ENCODE measurements around the gene CCDC167.

GRCh38 chr6:37452522-37452921 lies 47.2 kb downstream of the CCDC167 start:
- TF ChIP-seq CTCF (IDR thresholded peaks at IDR 0.05; ENCODE audit: control extremely low read depth in 1 of 3, insufficient read depth in 1 of 3, low read depth in 1 of 3, low read length in 3 of 3) (no peak), SIRT6 (IDR thresholded peaks at IDR 0.05; ENCODE audit: low read length) (no peak), ZNF274 (IDR thresholded peaks at IDR 0.05; ENCODE audit: borderline replicate concordance, extremely low read depth, low read length) (no peak), CBX5 (IDR thresholded peaks at IDR 0.05; ENCODE audit: low read depth, low read length) (no peak)
